HCEC 1CT (cell line): Measurements from ENCODE around the gene ARL3.
"Not testable (repeated sequence)": the region's sequence is repeated elsewhere in the genome, so short reads cannot be mapped to it uniquely, and the experiment has no call there.

ENCODE experiments used
- DNase-seq: peaks from one replicate; pipeline ENCODE4 v3.0.0-alpha.2; 2017

ARL3 gene

DNA sequence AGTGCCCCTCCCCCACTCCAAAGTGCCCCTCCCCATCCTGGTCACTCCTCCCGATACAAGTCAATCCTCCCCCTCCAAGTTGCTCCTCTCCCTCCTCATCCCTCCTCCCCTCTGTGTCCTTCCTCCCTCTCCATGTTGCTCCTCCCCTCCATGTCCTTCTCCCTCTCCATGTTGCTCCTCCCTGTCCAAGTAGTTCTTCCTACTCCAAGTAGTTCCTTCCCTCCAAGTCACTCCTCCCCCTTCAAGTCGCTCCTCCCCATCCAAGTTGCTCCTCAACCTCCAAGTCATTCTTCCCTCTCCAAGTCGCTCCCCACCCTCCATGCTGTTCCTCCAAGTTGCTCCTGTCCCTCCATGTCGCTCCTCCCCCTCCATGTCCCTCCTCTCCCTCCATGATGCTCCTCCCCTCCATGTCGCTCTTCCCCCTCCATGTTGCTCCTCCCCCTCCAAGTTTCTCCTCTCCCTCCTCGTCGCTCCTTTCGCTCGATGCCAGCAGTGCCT lies 20.9 kb upstream of the ARL3 start:
- DNase-seq = no peak

DNA sequence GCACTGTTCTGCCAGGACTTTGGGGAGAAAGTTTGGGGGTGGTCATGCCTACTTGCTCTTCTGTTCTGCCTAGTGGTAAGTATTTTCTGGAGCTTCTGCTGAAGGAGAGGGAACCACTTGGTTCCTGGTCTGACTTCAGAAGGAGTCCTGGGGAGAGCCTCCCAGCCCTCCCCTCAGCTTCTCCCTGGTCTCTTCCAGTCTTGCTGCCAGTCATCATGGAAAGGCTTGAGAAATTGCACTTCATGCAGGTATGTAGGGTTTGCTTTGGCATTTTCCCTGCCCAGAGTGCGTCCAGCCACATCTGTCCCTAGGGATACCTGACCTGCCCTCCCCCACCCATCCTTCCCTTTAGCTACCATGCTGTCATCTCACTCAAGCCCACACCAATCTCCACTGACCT lies 18.5 kb upstream of the ARL3 start:
- no peak for DNase-seq

DNA sequence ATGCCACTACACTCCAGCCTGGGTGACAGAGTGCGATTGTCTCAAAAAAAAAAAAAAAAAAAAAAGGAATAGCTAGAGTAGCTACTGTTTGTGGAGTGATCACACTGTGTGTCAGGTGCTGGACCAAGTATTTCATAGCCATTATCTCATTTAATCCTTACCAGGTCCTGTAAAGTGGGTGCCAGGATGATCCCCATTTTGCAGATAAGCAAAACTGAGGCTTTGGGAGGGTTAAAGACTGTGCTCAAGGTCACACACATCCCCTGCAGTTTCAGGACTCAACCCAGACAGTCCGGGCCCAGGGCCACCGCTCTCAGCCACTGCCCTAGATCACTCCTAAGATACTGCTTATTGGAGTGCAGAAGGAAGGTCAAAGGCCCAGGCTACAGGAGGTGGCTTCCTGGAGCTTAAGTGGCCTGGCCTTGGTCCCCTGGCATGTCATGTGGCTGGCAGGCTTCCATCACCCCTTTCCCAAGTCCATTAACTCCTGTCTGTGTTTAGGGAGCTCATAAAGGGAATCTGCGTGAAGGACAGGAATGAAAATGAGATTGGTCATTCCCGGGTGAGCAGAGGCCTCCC lies 17.1 kb upstream of the ARL3 start:
- no peak for DNase-seq

DNA sequence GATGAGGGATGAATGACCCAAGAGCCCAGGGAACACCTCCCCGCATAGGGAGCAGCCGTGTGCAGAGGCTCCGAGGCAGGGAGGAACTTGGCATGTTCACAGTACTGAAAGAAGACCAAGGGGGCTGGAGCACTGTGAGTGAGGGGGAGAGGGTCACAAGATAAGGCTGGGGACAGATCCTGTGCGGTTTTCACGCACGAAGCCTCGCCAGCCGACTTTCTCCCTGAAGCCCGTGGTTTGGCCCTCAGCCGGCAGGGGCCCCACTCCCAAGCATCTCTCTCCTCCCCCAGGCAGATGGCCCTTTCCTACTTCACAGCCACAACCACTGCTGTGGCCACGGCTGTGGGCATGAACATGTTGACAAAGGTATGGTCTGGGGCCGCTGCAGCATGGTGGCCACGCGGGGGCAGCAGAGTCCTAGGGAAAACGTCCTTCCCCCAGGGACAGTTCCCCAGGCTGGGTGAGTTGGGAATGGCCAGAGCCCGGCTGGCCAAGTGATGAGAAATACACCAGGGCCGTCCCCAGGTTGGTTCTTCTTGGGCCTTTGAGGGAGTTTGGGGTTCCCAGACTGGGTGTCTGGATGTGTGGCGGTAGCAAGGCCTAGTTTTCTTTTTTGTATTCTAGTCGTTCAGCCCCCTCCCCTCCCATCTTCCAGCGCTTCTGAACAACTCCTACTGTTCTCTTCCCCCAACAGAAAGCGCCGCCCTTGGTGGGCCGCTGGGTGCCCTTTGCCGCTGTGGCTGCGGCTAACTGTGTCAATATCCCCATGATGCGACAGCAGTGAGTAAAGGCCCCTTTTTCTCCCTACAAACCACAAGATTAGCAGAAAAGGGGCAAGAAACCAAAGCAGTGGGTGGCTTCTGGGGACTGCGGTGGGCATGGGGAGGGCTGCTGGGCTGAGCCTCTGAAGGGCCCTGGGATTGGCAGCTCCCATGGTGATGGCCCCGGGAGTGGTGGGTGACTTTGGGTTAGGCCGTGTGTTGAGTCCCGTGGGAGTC lies 15.1 kb upstream of the ARL3 start:
- DNase-seq = peak; percentile 70

DNA sequence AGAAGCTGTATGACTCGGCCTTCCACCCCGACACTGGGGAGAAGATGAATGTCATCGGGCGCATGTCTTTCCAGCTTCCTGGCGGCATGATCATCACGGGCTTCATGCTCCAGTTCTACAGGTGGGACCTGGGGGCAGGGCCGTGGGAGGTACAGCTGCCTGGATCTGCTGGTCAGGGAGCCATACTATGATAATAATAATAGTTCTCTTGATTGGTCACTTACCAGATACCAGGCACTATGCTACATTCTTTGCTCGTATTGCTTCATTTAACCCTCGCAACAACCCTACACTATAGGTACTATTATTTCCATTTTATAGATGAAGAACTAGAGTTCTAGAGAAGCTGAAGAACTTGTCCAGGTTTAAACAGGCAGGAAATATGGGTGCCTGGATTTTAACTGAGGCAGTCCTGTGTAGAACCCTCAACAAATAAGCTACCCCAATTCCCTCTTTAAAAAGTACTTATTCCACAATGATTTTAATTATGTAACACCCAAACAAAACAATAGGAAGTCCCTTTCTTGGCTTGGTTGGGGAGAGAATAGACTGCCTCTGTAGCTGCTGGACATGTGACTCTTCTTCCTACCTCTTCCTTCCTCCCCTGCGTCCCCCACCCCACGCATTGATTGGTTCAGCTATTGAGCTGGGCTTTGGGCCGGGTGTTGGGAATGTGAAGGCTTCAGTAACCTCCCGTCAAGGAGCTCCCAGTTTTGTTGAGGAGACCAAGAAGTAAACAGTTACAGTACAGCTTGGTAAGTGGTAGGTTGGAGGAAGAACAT lies 13.0 kb upstream of the ARL3 start:
- no peak for DNase-seq

DNA sequence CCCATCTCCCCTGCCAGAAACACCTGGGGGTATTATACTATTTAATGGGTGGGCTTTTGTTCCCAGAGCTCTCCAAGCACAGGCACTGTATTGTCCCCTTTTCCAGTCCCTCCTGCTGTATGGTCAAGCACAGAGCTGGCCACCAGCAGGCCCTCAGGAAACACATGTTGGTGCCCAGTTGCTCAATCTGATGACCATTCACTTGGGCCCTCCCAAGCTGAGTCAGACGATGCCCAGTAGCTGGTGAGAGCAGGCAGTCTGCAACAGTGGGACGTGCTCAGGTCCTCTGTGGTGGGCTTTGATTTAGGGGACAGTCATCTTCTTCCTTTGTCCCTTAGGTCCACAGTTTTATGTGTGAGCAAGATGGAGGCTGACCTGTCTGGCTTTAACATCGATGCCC lies 12.1 kb upstream of the ARL3 start:
- peak; percentile 42 for DNase-seq

DNA sequence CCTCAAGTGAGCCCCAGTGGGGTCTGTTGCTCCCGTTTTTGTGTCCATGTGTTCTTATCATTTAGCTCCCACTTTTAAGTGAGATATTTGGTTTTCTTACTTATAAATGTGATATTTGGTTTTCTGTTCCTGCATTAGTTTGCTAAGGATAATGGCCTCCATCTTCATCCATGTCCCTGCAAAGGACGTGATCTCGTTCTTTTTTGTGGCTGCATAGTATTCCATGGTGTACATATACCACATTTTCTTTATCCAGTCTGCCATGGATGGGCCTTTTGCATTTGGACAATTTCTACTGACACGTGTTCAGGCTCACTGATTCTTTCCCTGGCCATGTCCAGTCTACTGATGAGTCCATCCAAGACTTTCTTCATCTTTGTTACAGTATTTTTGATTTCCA lies 9.8 kb upstream of the ARL3 start:
- no peak for DNase-seq

DNA sequence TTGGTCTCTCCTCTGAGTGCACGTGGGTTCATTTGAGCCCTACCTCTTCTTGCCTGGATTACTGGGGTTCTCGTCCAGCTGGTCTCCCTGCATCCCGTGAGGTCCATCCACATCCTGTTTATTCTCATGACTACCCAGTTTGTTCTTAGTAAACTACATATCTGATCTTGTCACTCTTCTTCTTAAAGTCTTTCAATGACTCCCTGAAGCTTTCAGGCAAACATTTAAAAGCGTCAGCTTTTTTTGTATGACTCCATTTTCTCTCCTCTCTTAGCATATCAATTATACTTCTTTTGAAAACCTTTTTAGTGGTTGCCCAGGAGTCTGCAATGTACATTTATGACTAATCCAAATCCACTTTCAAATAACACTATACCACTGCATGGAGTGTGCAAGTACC lies 7.8 kb upstream of the ARL3 start:
- DNase-seq = peak; percentile 38

DNA sequence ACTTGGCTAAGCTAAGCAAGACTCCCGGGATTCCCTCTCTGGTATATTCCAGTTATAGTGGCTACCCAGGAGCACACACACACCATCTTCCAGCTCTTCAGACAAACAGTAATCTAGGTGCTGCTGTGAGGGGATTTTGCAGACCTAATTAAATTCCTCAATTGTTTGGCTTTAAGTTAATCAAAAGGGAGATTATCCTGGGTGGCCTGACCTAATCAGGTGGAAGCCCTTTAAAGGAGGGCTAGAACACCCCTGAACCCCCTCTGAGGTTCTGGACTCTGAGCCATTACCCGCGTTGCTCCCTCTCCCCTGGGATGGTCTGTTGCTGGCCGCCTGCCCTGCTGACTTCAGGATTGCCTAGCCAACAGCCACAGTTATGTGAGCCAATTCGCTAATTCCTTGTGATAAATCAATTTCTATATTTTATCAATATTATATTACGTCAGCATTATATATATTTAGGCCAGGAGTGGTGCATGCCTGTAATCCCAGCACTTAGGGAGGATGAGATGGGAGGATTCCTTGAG lies 6.6 kb upstream of the ARL3 start:
- DNase-seq = no peak

DNA sequence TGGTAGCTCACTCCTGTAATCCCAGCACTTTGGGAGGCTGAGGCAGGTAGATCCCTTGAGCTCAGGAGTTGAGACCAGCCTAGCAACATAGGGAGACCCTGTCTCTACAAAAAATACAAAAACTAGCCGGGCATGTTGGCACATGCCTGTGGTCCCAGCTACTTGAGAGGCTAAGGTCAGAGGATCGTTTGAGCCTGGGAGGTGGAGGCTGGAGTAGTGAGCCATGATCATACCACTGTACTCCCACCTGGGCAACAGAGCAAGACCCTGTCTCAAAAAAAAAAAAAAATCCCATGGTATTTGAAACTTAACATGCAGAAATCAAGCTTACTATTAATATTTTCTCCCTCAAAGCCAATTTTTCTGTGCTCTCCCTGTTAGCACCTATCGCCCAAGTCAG lies 6.1 kb upstream of the ARL3 start:
- DNase-seq = no peak

DNA sequence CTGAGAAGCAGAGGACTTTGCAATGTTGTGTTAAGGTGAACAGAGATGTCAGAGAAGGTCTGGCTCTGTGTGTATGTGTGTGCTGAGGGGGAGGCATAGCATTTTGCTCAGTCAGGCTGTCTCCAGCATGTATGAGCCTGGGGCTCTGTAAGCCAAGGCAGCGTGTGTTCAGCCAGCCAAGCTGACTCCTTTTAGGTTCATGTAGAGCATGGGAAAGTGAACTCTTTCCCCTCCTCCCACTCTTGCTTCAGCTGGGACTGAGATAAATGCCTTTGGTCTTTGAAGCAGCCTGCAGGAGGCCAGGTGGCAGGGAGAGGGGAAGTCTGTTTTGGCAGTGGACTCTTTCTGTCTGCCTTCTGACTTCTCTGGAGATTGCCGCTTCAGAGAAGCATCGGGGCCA lies 4.0 kb upstream of the ARL3 start:
- peak; percentile 20 for DNase-seq

DNA sequence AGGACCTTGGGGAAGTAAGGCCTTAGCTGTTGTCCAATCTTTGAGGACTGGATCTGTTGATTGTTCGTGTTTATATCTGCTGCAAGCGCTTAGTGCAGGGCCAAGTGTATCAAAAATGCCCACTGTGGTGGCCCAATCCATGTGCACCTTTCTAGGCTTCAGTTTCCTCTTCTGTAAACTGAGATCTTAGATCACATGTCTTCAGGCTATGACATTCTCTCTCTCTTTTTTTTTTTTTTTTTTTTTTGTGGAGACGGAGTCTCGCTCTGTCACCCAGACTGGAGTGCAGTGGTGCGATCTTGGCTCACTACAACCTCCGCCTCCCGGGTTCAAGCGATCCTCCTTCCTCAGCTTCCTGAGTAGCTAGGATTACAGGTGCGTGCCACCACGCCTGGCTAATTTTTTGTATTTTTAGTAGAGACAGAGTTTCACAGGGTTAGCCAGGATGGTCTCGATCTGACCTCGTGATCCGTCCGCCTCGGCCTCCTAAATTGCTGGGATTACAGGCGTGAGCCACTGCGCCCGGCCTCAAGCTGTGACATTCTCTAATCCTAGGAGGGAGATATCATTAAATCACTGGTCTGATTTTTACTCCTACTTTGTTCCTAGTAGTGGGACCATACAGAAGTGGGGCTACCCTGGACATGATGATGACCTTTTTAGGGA lies 2.8 kb upstream of the ARL3 start:
- DNase-seq = not testable (repeated sequence)

DNA sequence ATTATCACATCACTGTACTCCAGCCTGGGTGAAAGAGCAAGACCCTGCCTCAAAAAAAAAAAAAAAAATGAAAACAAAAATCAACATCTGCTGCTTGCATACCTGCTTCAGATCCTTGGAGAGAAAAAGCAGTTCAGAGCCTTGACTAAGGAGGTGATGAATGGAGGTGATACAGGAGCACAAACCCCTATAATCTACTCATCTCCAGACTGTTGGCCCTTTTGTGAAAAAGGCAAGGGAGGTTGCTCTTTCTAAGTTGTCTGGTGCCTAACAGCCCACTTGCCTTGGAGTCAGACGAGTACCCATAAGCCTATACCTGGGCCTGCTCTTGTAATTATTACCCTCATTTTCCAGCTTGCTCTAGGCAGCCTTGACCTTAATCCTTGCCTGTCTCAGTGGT lies 1.7 kb upstream of the ARL3 start:
- no peak for DNase-seq

DNA sequence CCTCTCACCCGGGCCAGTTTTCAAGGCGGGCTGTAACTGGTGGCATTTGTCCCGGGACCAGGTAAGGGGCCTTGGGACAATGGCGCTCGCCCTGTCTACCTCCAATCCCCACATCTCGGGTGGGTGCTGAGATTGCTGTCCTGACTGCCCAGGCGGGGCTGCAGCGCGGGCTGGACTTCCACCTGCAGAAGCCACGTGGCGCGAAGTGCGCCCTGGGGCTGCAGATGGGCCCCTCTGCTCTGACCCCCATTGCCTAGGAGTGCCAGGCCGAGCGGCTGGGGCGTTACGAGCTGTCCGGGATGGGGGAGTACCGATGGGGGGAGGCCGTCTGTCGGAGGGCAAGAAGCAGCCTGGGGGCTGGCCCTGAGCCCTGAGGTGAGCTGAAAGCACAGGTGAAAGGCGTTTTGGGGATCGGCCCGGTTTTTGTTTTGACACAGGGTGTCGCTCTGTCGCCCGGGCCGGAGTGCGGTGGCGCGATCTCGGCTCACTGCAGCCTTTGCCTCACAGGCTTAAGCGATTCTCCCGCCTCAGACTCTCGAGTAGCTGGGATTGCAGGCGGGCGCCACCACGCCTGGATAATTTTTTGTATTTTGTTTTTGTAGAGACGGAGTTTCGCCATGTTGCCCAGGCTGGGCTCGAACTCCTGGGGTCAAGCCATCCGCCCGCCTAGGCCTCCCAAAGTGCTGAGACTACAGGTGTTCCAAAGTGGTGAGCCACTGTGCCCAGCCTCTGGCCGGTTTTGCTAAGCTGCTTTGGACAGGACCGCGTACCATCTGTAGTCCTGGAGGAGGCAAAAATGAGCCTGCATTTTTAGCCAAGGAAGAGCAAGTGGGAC lies 641 bp upstream of the ARL3 start, which contains the start of gene SFXN2:
Gene SFXN2 (plus strand): TSS at position 16 of the 835 bp plus-strand sequence. CDS start 12,001 bp downstream, outside the sequence.
- DNase-seq = peak; percentile 13

DNA sequence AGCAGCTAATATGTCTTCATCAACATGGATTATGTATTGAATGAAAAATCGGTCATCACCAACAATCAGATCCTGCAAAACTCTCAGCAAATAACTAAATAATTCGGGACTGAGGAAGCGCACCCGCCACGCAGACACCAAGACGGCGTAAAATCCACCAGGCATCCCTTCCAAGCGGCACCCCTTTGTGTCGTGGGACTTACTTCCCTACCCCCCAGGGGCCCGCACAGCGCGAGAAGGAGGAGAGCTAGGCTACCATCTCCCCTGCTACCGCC lies 721 bp downstream of the ARL3 start:
- DNase-seq = no peak

DNA sequence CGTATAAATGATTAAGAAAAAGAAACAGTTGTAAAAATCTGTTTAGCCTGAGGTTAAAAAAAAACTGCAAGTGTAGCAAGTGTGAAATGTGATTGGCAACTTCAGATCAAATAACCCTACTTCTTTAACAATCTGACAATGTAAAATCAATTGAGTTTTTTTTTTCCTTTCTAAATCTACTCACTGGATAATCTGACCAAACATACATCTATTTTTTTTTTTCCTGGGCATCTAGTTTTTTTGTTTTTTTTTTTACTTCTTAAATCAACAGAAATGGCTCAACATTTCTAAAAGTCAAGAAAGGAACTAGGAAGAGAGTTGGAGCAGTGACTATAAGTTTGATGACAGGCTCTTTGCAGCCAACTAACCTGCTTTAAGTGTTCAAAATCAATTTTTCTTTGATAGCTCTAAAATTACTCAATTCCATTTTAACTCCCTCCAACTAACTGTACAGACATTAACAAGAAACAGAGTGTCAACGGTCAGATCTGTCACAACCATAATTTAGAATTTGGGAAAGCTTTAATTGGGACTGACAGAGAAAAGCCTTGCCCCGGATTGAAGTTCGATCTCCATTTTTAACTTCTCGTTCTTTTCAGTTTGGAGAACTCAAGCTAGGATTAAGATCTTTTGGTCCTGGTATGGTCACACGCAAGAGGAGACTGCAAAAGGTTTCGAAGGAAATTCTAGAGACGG lies 1.2 kb downstream of the ARL3 start:
- DNase-seq = no peak

DNA sequence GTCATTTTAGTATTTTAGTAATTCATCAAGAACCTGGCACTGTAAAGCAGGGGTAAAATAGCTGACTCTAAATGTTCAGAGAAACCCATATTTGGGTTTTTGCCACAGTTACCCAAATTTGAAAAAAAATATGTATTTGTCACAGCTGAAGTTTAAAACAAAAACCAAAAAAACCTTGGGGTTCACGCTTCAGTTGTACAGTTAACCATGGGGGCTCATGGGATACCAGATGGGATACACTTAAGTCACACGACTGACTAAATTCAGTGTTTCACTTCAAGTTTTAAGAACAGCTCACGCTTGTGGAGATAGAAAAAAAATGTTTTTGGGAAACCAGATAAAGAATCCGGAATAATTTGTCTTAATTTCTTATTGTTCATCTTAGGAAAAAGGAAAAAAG lies 2.1 kb downstream of the ARL3 start:
- DNase-seq = no peak

DNA sequence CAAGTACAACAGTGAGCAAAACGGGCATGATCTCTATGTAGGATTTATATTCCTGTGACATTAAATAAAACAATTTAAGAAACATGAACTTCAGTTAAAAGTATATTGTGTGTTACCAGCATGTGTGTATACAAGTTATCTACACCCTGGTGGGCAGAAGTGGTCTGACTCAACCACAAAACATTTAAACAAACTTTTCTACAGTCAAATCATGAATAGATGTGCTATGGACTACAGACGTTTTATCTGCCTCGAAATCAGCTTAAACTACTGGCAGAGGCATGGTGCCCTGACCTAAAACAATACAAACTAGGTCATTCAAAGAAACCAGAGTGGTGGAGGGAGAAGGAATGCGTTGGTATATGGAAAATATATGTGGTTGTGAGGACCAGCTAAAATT lies 3.6 kb downstream of the ARL3 start:
- peak; percentile 80 for DNase-seq

DNA sequence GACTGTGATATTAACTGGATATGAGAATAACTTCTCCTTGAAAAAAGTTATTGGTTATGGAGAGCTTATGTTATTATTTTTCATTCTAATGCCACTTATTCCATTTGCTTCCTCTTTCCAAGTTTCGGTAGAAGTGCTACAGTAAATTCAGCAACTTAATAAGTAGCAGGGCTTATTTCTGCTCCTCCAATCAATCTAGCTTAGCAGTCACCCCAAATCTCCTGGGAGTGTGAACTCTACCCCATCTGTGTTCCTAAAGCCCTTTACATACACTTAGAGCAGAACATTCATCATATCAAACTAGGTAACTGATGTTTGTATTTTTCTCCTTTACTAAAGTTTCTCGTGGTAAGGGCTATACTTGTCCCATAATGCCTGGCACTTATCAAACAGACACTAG lies 8.7 kb downstream of the ARL3 start:
- no peak for DNase-seq

DNA sequence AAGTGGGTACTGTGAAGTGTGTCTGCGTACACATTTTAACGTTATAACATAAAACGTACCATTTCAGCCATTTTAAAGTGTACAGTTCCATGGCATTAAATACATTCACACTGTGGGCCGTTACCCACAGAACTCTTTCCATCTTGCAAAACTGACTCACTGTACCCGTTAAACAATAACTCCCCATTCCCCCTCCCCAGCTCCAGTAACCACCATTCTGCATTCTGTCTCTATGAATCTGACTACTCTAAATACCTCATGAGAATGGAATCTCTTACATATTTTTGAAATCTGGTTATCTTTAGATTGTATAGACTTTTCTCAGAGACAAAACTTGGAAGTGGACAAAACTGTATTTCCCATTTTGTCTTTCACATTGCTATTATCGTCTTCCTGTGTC lies 9.3 kb downstream of the ARL3 start:
- peak; percentile 56 for DNase-seq

DNA sequence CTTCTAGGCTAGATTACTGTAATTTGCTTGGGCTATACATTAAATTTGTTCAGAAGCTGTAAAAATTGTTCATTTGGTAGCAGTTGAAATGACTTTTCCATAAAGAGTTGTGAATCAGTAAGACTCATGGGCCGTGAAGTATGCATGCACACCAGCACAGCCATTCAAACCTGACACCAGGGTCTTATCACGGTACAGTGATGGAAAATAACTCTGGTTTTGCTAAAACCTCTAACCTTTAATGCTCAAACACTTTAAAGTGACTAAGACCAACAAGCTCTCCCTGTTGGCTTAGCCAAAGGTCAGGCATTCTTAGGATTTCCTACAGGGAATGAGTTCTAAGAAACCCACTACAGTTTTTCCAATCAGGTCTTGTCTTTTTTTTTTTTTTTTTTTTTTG lies 11.5 kb downstream of the ARL3 start:
- DNase-seq = no peak
